Liver (tissue), 3 donors: ENCODE measurements around the gene GALNT9.

Experiments
- EGR1 ChIP-seq, 2 donors: IDR thresholded peaks; 2 replicates each; pipeline ENCODE4 v1.6.1; 2016 to 2018; ENCODE audit warnings: antibody characterized with exemption in 2 of 2, low read depth in 2 of 2
- REST ChIP-seq: IDR thresholded peaks from 2 replicates; pipeline ENCODE4 v1.6.1; 2016; ENCODE audit warnings: antibody characterized with exemption, mild to moderate bottlenecking
- RXRA ChIP-seq, 2 donors: IDR thresholded peaks; 2 replicates each; pipeline ENCODE4 v1.6.1; 2017 to 2018; ENCODE audit warnings: antibody characterized with exemption in 2 of 2, mild to moderate bottlenecking in 1 of 2
- TAF1 ChIP-seq: conservative IDR thresholded peaks from 2 replicates; pipeline ENCODE4 v1.6.1; 2016; ENCODE audit warnings: antibody characterized with exemption, mild to moderate bottlenecking
- TF ChIP-seq, protein P1 (sequence below): fragments of 150-350 bp; IDR thresholded peaks from 2 replicates; pipeline ENCODE4 v1.5.1; 2017; ENCODE audit warnings: improper control_type of control experiment, low read depth, low read length; ENCODE audit not compliant: missing input control
- donor health status: healthy.
- donor health status: healthy.

- TF ChIP-seq, protein P1, sequence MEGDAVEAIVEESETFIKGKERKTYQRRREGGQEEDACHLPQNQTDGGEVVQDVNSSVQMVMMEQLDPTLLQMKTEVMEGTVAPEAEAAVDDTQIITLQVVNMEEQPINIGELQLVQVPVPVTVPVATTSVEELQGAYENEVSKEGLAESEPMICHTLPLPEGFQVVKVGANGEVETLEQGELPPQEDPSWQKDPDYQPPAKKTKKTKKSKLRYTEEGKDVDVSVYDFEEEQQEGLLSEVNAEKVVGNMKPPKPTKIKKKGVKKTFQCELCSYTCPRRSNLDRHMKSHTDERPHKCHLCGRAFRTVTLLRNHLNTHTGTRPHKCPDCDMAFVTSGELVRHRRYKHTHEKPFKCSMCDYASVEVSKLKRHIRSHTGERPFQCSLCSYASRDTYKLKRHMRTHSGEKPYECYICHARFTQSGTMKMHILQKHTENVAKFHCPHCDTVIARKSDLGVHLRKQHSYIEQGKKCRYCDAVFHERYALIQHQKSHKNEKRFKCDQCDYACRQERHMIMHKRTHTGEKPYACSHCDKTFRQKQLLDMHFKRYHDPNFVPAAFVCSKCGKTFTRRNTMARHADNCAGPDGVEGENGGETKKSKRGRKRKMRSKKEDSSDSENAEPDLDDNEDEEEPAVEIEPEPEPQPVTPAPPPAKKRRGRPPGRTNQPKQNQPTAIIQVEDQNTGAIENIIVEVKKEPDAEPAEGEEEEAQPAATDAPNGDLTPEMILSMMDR, result no peak
- TF ChIP-seq EGR1 (IDR thresholded peaks at IDR 0.05; ENCODE audit: low read depth in 2 of 2), result no peak
- no peak for TF ChIP-seq REST
- TF ChIP-seq TAF1, result no peak
- TF ChIP-seq RXRA (IDR thresholded peaks at IDR 0.05), result no peak
Measured at GRCh38 chr12:132284827-132285741, 44.3 kb downstream of the GALNT9 start.
